Measurements from ENCODE around the gene GEMIN5. TPM values are rescaled to one million over a fixed set of nuclear protein-coding genes. Genes with fewer than 3 reads are reported as not detected.

GEMIN5 gene
- total and polyA plus RNA-seq, 2 of the 13 experiments (the other 11 are each of a cell fraction or from before 2014, with no cell fraction given): 6.6 to 28.6 TPM

GRCh38 chr5:154842689-154843530 lies 95.1 kb downstream of the GEMIN5 start (continued):
- no peak for TF ChIP-seq ZMAT5 (CRISPR knock-in tag; IDR thresholded peaks at IDR 0.05; ENCODE audit: borderline replicate concordance, low read depth)
- TF ChIP-seq PRDM10 (CRISPR knock-in tag; IDR thresholded peaks at IDR 0.05; ENCODE audit: low read depth): no peak
- TF ChIP-seq ZNF563 (CRISPR knock-in tag; IDR thresholded peaks at IDR 0.05): no peak
- TF ChIP-seq ZNF282 (IDR thresholded peaks at IDR 0.05; ENCODE audit: partially characterized antibody): no peak
- TF ChIP-seq KMT2A (CRISPR knock-in tag; IDR thresholded peaks at IDR 0.05): no peak
- peak; percentile 48; the same call in 1 of the 2 replicates for TF ChIP-seq KAT8 (CRISPR knock-in tag; IDR thresholded peaks at IDR 0.05)
- no peak for TF ChIP-seq ZNF263 (CRISPR knock-in tag; IDR thresholded peaks at IDR 0.05)
- TF ChIP-seq ZNF558 (CRISPR knock-in tag; IDR thresholded peaks at IDR 0.05; ENCODE audit: borderline replicate concordance): peak; percentile 60; the same call in 1 of the 2 replicates
- TF ChIP-seq DNMT3B (CRISPR knock-in tag; conservative IDR thresholded peaks at IDR 0.05): no peak
- no peak for TF ChIP-seq ELK4 (CRISPR knock-in tag; IDR thresholded peaks at IDR 0.05; ENCODE audit: borderline replicate concordance)
- peak; percentile 71 for TF ChIP-seq ZSCAN31 (CRISPR knock-in tag; IDR thresholded peaks at IDR 0.05; ENCODE audit: low read depth)
- no peak for TF ChIP-seq NFKBIZ (CRISPR knock-in tag; IDR thresholded peaks at IDR 0.05)
- TF ChIP-seq ZKSCAN5 (CRISPR knock-in tag; IDR thresholded peaks at IDR 0.05): no peak; the same call in 1 of the 2 replicates
- TF ChIP-seq ATF2 (CRISPR knock-in tag; IDR thresholded peaks at IDR 0.05): peak; percentile 71
- no peak for TF ChIP-seq CREB1 (IDR thresholded peaks at IDR 0.05)
- TF ChIP-seq CREB1 (CRISPR knock-in tag; IDR thresholded peaks at IDR 0.05): peak; percentile 57; the same call in 1 of the 2 replicates
- TF ChIP-seq ZNF564 (CRISPR knock-in tag; IDR thresholded peaks at IDR 0.05): 0 out of 2 replicates have a peak, but pooled peaks have one; percentile 58
- no peak for TF ChIP-seq CHCHD3 (CRISPR knock-in tag; IDR thresholded peaks at IDR 0.05)
- TF ChIP-seq GATAD2A (CRISPR knock-in tag; IDR thresholded peaks at IDR 0.05): peak; percentile 91
- TF ChIP-seq THAP7 (CRISPR knock-in tag; IDR thresholded peaks at IDR 0.05): no peak
- TF ChIP-seq ZNF747 (CRISPR knock-in tag; IDR thresholded peaks at IDR 0.05; ENCODE audit: borderline replicate concordance): peak; percentile 84; the same call in 1 of the 2 replicates
- TF ChIP-seq PLRG1 (conservative IDR thresholded peaks at IDR 0.05): no peak
- TF ChIP-seq ZNF678 (CRISPR knock-in tag; IDR thresholded peaks at IDR 0.05): no peak
- no peak for TF ChIP-seq RORA (CRISPR knock-in tag; IDR thresholded peaks at IDR 0.05)

Measured in HepG2 (cell line).